Measurements from ENCODE around the gene RTTN. TPM values are rescaled to one million over a fixed set of nuclear protein-coding genes. Genes with fewer than 3 reads are reported as not detected.

Gene RTTN
- total RNA-seq, 2 experiments from 2014 or later = 27.0 to 27.2 TPM

DNA sequence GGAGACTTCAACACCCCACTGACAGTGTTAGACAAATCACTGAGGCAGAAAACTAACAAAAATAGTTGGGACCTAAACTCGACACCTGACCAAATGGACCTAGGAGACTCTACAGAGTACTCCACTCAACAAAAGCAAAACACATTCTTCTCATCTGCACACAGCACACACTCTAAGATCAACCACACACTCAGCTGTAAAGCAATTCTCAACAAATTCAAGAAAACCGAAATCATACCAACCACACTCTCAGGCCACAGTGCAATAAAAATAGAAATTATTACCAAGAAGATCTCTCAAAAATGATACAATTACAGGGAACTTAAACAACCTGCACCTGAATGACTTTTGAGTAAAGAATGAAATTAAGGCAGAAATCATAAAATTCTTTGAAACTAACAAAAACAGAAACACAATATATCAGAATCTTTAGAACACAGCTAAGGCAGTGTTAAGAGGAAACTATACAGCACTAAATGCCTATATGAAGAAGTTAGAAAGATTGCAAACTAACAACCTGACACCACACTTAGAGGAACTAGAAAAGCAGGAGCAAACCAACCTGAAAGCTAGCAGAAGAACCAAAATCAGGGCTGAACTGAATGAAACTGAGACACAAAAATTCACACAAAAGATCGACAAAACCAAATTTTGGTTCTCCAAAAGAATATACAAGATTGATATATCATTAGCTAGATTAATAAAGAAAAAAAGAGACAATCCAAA, 46.3 kb downstream of the RTTN start:
- POLR2A ChIA-PET = no interaction called here
- CTCF ChIA-PET = no interaction called here

DNA sequence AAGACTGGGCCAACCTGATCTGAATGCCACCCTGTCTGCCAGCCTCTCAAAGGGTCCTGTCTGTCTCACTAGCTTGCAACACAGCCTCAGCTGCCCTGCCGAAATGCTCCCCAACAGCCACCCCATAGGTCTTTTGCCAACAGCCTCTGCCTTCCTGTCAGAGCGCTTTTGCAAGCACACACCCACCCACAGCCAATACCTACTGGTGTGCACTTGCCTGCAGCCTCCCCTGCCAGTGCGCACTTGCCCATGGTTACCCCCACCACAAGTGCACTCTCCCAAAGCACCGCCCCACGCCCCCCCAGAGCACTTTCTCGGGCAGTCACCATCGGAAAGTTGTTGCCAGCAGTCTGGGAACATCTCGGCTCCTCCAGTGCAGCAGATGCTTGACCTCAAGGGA, 48.6 kb downstream of the RTTN start:
- intact Hi-C loops (cut with micrococcal nuclease) = no loop called here
- ChIA-PET CTCF (no interaction called here), POLR2A (no interaction called here)
- Mint-ChIP-seq H3K36me3 (ENCODE audit: low read depth) (peaks cover 55% of the 10 kb centered on the region), H3K4me3 (no peak overlapping the region), H3K9me3 (no peaks in the 10 kb centered on the region), H3K27ac (no peak overlapping the region), H3K4me1 (ENCODE audit: low read depth) (peaks cover 24% of the 10 kb centered on the region), H3K27me3 (no peaks in the 10 kb centered on the region)
- DNase-seq (no peak), ATAC-seq (no peak)
- TF ChIP-seq, protein P1, sequence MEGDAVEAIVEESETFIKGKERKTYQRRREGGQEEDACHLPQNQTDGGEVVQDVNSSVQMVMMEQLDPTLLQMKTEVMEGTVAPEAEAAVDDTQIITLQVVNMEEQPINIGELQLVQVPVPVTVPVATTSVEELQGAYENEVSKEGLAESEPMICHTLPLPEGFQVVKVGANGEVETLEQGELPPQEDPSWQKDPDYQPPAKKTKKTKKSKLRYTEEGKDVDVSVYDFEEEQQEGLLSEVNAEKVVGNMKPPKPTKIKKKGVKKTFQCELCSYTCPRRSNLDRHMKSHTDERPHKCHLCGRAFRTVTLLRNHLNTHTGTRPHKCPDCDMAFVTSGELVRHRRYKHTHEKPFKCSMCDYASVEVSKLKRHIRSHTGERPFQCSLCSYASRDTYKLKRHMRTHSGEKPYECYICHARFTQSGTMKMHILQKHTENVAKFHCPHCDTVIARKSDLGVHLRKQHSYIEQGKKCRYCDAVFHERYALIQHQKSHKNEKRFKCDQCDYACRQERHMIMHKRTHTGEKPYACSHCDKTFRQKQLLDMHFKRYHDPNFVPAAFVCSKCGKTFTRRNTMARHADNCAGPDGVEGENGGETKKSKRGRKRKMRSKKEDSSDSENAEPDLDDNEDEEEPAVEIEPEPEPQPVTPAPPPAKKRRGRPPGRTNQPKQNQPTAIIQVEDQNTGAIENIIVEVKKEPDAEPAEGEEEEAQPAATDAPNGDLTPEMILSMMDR (IDR thresholded peaks at IDR 0.05) = no peak

More for the DNA sequence above, 46.3 kb downstream of the RTTN start:
- Mint-ChIP-seq H3K36me3 (ENCODE audit: low read depth) (peaks cover 68% of the 10 kb centered on the region), H3K4me3 (no peak overlapping the region), H3K4me1 (ENCODE audit: low read depth) (peaks cover 21% of the 10 kb centered on the region), H3K27me3 (no peaks in the 10 kb centered on the region), H3K9me3 (peaks cover 1% of the 10 kb centered on the region), H3K27ac (no peak overlapping the region)
- intact Hi-C loops (cut with micrococcal nuclease) = no loop called here
- DNase-seq (no peak), ATAC-seq (no peak)
- TF ChIP-seq, protein P1 (IDR thresholded peaks at IDR 0.05) = no peak

DNA sequence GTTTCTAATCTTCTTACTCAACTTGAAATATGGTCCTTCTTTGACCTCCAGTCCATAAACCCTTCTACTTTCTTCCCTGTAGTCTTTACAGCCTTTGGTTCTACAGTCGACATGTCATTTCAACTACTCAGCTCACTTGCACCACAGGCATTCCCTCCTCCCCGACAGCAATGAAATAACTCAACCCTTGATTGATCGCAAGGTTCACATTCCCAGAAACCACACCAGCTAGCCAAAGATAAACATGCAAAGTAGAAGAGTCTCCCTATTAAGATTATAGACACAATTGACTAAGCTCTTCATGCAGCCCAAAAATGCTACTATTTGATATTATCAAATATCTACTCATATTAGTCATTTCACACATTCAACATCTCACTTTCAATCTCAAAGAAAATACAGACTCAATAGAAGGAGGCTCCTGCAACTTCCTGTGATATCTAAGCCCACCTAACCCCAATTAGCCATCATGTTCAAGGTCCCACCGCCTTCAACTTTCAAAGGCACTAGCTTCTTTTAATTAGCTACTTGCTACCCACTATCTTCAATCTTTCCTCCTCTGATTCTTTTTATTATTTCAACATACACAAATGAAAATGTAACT, 50.8 kb downstream of the RTTN start:
- peaks cover 17% of the 10 kb centered on the region for H3K4me1 Mint-ChIP-seq (ENCODE audit: low read depth)
- H3K9me3 Mint-ChIP-seq = no peaks in the 10 kb centered on the region
- TF ChIP-seq, protein P1 (IDR thresholded peaks at IDR 0.05) = no peak
- intact Hi-C loops (cut with micrococcal nuclease) = no loop called here
- no peaks in the 10 kb centered on the region for H3K27me3 Mint-ChIP-seq
- H3K36me3 Mint-ChIP-seq (ENCODE audit: low read depth) = peaks cover 35% of the 10 kb centered on the region
- H3K4me3 Mint-ChIP-seq = no peak overlapping the region
- ChIA-PET CTCF (interaction anchor here (0.6 kb wide), 1 partner anchor 411 kb away, joined by 3 read pairs; no protein-coding TSS in a partner anchor), POLR2A (no interaction called here)
- no peak for DNase-seq
- peak; percentile 58 for ATAC-seq
- H3K27ac Mint-ChIP-seq = peak overlapping the region; percentile 7

DNA sequence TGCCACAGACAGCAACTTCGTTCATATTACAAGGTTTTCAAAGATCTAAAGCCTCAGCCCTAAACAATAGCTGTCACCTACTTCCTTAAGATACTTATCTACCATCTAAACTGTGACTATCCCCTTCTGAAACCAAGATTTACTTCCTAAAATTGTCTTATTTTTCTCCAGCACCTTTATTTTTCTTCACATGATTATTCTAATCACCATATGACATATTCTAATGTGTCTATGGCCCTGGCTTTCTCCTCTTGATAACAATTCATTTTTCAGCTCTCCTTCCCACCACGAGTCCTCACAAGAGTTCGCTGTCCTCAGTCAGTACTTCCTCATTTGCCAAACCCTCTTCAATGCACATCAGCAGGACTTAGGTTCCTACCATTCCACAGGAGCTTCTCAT, 53.9 kb downstream of the RTTN start:
- ChIA-PET CTCF (interaction anchor here (0.9 kb wide), 1 partner anchor 37 kb away, joined by 3 read pairs; no protein-coding TSS in a partner anchor), POLR2A (no interaction called here)
- H3K27ac Mint-ChIP-seq = no peak overlapping the region
- DNase-seq = no peak
- TF ChIP-seq, protein P1 (IDR thresholded peaks at IDR 0.05) = no peak
- intact Hi-C loops (cut with micrococcal nuclease) = no loop called here
- no peaks in the 10 kb centered on the region for H3K9me3 Mint-ChIP-seq
- no peak for ATAC-seq
- H3K4me3 Mint-ChIP-seq = no peak overlapping the region
- no peaks in the 10 kb centered on the region for H3K27me3 Mint-ChIP-seq
- H3K4me1 Mint-ChIP-seq (ENCODE audit: low read depth) = peaks cover 13% of the 10 kb centered on the region
- H3K36me3 Mint-ChIP-seq (ENCODE audit: low read depth) = peaks cover 23% of the 10 kb centered on the region

DNA sequence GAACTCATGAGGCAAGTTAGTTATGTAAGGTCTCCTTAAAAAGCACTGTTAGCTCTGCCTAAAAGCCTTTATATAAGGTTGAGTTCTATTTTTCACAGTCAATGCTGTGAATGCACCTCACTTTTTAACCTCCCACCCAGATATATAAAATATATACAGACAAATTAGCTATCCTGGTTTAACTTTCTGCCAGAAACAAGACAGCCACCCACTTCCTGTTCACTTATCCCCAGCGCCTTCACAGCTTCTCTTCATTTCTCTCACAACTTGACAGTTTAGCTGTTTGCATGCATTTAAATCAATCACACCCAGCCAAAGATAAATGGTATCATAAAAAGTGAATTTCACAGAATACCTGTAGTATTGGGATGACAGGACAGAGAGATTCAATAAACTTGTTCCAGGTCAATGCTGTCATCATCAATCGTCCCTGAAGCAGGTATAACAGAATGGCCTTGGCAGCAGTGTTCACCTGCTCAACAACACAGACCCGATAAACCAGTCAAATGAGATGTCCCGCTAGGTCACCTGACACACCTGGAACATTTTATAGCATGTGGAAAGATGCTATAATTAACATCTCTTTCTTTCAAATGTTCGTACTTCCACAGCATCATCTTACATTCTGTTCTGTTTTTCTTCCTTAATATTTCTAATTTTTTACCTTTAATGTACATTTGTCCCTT, 55.7 kb downstream of the RTTN start:
- intact Hi-C loops (cut with micrococcal nuclease) = no loop called here
- Mint-ChIP-seq H3K27ac (peak overlapping the region; percentile 32), H3K27me3 (no peaks in the 10 kb centered on the region), H3K9me3 (no peaks in the 10 kb centered on the region), H3K36me3 (ENCODE audit: low read depth) (peaks cover 31% of the 10 kb centered on the region), H3K4me1 (ENCODE audit: low read depth) (peaks cover 8% of the 10 kb centered on the region), H3K4me3 (no peak overlapping the region)
- no peak for ATAC-seq
- POLR2A ChIA-PET = no interaction called here
- TF ChIP-seq, protein P1 (IDR thresholded peaks at IDR 0.05) = no peak
- no peak for DNase-seq
- CTCF ChIA-PET = no interaction called here

Data from activated CD8-positive, alpha-beta T cell treated with anti-CD3 and anti-CD28 coated beads for 36 hours (primary cell).